Suprapubic skin (tissue), 3 donors: ENCODE measurements around the gene PDCD7.

Experiments
- CTCF ChIP-seq, 2 donors: fragments of 200-600 bp in 1 of 2; fragments of 450-650 bp in 1 of 2; sonication (generic) in 1 of 2; IDR thresholded peaks; one replicate each; pipeline ENCODE4 v1.5.1; 2016 to 2019; ENCODE audit warnings: antibody characterized with exemption in 2 of 2, mild to moderate bottlenecking in 1 of 2, moderate library complexity in 1 of 2
- EP300 ChIP-seq: sonication (generic); formaldehyde crosslinking; IDR thresholded peaks from one replicate; pipeline ENCODE4 v1.6.1; 2017; ENCODE audit warnings: antibody characterized with exemption
- POLR2A ChIP-seq, 2 donors: fragments of 450-650 bp; IDR thresholded peaks; one replicate each; pipeline ENCODE4 v1.6.1; 2017; ENCODE audit warnings: antibody characterized with exemption in 2 of 2, mild to moderate bottlenecking in 2 of 2, moderate library complexity in 2 of 2

- TF ChIP-seq POLR2A (IDR thresholded peaks at IDR 0.05) = no peak
- TF ChIP-seq EP300 = no peak
- TF ChIP-seq CTCF (IDR thresholded peaks at IDR 0.05) = no peak
Observed at GRCh38 chr15:65182538-65182937, 48.9 kb upstream of the PDCD7 start.
